HG03135 (cell line): ENCODE results near the gene ABCA4.

ENCODE experiments used
- ATAC-seq: cut with Tn5 transposase; IDR thresholded peaks from one replicate; pipeline ENCODE4 v1.9.1; 2021; ENCODE audit warnings: mild to moderate bottlenecking, moderate library complexity; ENCODE audit not compliant: unreplicated experiment

The ABCA4 gene

DNA sequence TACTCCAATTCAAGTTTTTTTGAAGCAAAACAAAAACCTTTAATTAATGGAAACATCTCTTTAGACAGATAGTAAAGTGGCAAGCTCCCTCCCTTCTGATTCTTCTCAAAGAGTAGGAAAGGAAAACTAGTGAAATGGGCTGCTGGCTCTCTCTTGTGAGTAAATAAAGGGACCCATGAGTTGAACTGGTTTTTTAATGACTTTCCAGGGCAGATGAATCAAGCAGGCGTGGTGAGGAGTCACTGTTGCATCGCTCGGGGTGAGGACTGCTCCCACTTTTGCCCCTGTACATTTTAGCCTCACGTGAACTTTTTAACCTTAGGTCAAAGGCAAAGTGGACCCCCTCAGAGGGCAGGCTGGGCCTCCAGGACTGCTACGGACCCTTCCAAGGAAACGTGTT is 64.8 kb downstream of the ABCA4 start:
- no peak for ATAC-seq

DNA sequence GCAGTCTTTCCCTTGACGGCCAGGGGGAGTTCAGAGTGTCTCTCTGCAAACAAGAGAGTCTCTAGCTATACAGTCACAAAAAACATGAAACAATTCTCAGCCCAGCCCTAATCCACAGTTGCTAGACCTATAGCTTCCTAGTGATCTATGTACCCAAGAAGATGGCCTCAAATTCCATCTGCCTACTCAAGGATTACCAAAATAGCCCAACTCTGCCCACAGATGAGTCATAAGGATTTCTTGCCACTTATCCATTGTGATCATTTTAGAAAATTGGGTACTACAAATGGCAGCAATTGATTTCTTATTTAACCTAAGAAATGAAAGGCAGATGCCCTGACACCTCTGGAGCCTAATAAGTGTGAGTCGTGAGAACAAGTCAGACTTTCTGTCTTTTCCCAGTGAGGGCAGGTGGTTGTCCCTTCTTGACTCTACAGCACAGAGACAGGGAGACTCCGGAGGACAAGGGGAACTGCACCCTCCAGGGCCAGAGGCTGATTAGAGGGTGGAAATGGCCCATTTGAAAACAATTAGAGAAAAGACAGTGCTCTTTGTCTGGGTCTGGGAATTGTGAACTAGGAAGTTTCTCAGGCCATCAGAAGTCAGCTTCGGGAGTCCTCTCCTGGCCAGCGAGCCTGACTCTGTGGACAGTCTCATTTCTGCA is 65.4 kb downstream of the ABCA4 start:
- ATAC-seq = no peak

DNA sequence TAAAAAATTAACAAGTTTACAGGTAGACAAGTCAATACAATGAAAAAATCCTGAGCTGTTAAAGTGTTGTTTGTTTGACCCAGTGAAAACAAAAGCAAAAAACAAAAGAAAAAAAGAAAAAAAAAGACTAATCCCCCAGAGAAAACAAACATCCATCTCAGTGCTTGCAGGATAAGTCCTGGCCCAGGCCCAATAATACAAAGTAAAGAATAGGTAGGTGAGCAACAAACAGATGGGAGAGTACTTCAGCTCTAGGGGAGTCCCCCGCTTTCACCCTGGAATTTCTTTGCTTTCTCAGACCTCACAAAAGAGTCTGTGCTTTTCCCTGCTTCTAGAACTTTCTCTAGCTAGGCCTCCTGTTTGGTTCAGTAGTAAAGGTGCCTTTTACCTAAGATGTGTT is 70.3 kb downstream of the ABCA4 start:
- no peak for ATAC-seq

DNA sequence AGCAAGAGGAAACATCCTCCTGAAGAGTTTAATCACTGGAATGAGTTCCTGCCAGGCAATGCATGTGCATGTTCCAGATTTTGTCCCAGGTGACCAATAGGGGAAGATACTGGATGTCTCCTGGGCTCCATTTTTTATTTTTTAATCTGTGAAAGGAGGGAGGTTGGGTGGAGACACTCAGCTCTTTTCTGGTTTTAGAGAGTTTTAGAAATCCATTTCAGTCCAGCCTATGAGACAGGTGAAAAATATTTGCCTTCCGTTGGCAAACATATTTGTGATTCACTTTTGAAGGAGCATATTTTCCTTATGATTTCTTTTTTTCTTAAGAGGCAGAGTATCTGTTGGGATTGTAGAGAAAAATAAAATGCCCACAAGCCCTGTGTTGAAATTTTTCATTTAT is 70.7 kb downstream of the ABCA4 start:
- ATAC-seq = no peak

DNA sequence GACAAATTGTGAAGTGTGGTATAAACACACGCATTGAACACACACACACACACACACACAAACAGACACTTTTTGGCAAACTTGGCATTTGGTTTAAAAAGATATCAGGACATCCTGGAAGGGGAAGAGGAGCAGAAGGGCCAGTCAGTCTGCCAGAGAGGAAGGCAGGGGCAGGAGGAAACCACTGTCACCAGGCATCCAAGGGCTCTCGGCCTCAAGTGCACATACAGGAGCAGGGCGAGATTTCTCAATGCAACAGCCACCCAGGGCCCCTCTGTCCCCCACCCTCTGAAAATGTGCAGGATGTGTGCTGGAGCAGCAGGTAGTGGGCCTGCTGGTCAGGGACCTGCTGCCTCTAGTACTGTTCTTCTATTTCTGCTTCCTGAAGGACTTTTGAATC is 71.2 kb downstream of the ABCA4 start:
- ATAC-seq = no peak

DNA sequence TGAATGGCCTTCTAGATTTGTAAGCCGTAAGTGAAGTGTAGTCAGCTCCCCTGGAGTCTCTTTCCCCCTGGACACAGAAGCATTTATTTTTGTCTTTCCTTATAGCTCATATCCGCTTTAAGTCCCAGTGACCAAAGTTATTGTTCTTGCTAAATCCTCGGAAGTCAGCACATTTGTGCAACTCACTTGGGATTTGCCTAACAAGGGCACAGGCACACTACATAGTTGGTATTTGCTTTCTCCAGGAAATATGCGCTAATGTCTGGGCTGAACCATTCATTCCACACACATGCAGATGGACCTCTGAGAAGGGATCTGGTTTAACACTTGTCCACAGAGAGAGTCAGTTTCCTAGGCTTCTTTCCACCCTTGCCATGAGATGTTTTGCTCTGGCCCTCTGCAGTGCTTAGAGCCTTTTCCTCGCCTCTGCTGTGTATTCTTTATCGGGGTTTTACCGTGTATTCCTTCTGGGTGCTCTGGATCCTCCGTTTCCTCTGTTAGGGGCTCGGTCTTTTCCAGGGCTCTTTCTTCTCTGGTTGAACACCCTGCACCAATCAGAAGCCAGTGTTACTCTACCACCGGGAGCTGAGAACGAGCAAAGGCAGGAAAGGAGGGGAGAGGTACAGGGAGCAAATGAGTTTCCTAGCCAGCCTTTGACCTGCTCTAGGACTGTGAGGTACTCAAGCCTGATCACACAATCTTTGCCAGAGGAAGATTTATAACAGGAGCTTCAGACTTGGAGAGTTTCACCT is 72.4 kb downstream of the ABCA4 start:
- ATAC-seq = no peak

DNA sequence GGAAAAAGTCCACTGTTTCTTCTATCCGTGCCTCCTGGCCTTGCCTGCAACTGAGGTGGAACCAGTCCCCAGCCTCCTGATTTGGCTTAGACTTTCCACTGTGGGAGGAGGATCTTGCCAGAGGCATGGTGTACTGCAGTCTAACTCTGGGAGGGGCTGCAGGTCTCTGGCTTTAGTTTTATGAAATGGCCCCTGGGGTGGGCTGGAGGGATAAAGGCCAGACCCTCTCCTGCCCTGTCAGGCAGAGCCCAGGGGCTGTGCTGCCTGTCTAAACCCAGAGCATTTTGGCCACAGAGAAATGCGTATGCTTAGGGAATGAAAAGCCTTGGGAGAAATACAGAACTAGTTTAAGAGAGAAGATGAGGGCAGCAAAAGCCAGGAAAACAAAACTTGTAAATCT is 73.0 kb downstream of the ABCA4 start:
- ATAC-seq = no peak

DNA sequence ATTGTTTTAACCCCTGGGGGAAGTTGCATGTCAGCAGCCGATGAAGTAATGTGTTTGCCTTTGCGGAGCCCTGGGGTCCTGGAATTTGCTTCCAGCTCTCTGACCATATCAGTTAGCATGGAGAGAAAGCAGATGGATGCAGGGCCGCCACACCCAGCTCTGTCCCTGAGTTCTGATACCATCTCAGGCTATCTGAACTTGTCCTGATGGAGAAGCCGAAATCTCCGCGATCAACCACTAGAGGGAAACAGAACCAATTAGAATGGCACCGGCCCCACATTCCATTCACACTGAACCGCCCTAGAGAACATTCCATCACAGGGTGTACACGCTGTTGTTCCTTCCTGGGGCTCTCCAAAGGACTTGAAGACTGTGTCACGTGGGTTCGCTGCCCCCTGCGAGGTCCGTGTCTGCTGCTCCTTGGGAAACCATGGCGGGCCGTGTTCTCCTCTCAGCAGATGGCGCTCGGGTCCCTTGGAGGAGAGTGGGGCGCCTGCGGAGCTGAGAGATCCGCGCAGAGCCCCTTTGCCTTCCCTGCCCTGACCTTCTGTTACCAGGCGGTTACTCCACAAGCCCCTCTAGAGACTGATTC is 75.4 kb downstream of the ABCA4 start:
- no peak for ATAC-seq

DNA sequence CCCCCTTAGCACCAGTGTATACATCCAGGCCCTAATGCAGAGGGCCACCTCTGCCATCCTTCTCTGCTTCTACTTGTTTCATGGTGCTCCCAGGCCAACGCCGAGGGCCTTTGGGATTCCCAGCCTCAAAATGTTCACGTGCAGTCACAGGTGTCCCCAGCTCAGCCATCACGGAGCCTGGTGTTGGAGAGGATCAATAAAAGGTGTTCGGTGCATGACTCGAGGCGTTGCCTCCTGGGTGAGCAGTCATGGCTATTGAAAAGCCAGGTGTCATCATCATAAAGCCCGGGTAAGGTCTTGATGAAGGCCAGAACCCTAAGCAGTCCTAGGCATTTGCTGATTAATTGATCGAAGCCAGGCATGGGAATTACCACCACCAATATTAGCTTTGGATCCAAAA is 76.1 kb downstream of the ABCA4 start:
- no peak for ATAC-seq

DNA sequence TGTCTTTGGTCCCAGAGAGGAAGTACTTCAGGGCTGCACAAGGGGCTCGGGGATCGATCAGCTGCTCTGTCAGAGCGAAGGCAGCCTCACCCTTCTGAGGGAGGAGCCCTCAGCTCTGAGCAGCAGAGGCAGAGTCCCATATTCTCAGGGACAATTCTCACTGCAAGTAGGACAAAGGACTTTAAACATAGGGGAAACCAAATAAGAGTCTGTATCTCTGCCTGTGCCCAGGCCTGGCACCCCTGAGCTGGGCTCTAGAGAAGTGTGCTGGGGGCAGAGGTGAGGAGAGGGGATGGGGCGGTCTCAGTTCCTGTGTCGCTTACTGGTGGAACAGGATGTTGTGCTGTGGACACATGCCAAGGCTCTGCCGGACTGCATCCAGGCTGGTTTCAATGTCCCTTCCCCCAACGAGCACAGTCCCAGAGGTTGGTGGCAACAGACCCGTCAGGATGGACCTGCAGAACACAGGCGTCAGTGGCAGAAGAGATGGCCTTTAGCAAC is 76.6 kb downstream of the ABCA4 start:
- no peak for ATAC-seq

DNA sequence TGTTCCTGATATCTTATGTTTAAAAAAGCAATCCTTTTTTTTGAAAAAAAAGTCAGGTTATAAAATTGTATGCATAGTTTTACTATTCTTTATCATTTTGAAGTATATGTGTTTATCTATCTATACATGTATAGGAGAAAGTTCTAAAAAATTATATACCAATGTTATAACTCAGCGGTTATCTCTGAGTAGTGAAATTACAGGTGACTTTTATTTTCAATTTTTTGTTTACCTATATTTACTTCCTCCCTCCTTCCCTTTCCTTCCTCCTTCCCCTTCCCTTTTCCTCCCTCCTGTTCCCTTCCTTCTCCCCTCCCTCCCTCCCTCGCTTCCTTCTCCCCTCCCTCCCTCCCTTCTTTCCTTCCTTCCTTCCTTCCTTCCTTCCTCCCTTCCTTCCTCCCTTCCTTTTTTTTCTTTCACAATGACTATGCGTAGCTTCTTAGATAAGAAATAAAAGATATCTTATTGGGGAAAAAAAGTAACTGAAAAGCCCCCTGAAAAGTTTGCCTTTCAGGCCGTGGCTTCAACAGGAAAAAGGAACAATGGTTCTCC is 77.1 kb downstream of the ABCA4 start:
- ATAC-seq = no peak

DNA sequence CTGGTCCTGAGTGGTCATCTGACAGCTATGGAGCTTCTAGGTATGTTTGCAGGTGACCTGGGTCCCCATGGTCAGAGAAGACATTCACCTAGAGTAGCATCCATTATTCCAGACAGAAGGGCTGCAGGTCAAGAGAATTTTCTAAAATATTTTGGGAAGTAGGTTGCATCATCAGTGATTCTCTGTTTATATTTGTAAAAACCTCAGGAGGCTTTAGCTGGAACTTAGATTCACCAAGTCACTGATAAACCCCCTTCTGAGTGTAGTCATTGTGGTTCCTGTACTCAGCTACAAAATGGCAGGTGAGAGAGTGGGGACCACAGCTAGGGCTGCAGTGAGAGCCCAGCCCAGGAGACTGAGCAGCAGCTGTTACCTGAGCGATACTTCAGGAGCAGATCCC is 78.6 kb downstream of the ABCA4 start:
- ATAC-seq = no peak

DNA sequence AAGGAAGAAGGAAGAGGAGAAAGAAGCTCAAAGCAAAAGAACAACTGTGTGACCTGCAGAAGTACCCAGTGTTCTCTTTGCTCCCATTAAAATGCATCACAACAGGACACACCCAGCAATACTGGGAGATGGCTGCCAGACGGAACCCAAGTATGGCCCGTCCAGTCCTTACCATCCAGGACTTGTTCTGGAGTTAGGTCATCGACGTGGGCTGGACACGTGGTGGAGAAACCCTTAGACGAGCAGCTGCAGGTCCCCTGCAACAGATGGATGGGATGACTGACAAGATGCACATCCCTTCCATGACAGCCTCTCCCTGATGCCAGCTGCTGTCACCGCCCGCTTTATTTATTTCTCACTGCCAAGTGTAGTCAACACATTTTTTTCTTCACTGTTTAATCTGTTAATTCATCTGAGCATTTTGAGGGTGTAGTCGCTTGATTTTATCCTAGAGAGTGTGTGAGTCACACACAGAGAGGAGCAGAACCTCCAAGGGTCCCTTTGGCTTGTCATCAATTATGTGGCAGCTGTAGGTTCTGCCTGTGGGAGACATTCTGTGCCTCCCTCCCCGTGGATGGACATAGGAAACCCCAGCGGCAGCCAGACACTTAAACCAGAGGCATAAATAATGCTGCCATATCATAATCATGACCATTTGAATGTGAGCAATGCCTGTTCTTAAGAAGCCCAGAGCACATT is 80.9 kb downstream of the ABCA4 start:
- ATAC-seq = no peak

DNA sequence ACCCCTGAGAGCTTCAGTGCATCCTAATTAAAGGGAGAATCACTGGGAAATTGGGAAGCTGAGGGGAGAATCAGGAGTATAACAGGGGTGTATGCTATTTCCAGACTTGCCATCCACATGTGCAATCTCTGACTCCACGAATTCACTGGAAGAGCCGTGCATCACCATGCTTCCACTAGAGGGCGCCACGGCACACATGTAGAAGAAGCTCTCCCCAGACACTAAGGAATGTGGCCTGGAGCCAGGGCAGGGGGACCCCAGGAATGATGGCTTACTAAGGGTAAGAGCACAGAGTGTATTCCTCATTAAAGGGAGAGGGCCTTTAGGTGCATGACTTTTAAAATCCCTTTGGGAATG is 81.5 kb downstream of the ABCA4 start:
- no peak for ATAC-seq

DNA sequence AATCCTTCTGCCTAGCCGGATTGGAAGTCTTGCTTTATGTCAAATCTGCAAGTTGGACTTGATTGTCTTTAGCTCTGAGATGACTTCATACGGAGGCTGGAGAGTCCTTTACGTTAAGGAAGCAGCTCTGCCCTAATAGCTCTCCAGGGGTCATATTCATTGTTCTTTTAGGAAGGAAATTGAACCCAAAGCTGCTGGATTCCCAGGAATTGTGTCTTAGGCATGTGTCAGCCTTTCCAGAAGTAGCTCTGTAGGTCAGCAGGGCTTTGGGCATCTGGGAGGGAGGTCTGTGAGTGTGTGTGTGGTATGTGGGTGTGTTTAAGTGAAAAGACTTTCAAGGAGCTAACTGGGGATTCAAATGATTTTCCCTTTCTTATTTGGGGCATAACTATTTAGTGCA is 82.4 kb downstream of the ABCA4 start:
- no peak for ATAC-seq

DNA sequence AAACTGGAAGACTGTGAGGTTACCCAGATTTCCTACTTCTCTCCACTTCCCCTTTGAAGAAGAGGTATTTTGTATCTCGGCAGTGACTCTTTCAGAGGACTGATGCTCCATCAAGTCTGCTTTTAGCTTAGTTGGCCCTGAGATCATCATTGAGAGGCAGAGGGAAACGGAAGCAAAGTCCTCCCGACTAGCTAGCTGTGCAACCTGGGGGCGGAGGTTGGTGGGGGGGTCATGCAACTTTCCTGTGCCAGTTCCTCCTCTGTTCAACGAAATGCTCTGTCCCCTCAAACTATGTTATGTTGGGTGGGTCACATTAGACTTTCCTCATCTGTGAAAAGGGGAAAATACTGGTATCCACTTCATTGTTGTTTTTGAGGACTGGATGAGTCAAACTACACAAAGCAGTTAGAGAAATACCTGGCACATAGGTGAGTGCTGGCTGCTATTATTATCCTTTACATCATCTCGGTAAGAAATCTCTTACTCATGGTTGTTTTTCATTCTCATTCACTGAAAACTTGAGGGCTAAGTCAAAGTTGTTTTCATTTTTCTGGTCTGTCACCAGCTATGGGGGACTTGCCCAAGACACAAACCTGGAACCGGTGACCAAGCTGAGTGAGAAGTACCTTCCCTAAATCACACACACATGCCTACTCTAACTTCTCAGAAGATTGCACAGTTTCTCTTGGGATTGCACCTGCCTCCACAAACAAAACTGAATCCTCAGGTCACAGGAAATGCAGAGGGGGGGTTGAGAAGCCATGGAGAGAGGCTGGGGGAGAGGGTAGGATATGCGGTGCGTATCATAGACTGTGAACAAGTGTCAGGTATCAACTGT is 83.3 kb downstream of the ABCA4 start:
- no peak for ATAC-seq

DNA sequence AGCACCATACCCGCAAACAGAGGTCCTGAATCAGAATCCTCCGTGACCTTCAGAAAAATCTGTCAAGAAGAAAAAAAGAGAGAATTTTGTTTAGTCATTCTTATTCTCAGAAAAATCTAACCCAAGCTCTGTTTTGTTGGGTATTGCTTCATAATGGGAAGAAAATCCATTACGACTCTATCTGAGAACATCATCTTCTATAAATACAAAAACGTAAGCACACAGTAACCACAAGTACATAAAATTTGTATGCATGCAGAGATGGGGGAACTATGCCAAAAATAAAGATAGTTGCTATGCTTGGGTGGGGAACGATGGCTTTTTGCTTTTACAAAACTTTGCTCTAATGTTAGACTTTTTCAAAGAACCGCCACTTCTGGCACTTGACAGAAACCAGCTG is 84.2 kb downstream of the ABCA4 start:
- no peak for ATAC-seq

DNA sequence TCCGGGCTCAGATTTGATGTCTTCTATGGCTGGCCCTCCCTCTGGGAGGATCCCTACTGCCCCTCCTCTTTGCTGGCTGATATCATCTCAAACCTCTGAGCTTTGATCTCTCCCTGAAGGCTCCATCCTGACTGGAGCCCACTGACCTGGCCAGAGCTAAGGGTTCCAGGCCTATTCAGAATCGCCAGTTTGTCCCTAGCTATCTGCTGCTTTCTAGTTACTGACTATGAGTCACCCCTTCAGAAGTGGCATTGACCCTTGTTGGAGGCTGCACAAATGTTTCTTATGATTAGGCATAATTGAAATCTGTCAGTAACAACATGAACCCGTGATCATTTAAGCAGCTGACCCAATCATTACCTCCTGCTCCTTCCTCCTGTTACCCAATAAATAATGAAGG is 87.1 kb downstream of the ABCA4 start:
- ATAC-seq = no peak

DNA sequence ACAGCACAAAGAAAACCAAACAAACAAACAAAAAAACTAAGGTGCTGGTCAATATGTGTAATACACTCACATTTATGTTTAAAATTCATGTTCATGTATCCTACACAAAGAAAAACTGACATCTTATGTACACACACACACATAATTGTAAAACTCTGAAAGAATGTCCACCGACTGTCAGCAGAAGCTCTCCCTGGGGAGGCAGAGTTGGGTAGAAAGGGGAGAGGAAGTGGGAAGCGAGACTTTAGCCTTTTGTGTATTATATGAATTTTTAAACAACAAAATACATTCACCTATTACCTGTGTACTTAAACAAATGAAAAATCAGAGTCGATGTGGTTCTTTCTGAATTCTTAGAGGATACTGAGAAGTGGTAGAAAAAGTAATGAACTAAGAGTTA is 88.3 kb downstream of the ABCA4 start:
- ATAC-seq = no peak

DNA sequence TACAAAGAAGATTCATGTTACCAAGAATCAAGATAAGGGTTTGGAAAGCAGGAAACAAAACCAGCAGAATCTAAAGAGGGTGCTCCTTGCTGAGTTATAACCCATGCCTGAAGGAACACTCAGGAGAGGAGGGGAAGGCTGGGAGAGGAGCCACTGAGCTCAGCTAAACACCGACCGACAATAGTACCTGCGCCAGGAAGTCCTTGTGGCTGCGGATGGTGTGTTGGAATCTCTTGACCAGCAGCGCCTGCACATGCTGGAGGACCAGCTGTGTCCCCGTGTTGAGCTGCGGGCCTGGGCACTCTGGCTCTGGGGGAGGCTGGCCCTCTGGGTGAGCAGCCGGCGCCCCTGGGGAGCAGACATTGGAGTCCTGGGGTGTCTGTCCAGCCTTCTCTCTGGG is 89.4 kb downstream of the ABCA4 start:
- no peak for ATAC-seq

DNA sequence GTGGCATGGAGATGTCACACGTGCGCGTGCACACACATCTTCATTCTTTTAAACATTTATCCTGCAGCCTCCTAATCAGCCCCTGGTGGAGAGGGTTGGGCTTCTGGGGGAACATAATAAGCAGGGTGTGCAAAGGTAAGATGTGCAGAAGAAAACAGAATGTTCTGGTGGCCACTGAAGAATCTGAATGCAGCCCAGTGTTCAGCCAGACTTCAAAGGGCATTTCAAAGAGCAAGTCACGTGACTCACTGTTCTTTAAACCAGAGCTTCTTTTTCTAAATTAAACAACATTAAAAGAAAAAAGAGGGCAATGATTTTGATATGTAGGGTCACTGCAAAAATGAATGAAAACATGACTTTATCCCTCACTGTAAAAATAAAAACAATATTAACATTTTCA is 89.8 kb downstream of the ABCA4 start:
- ATAC-seq = no peak
